ENCODE data around the gene SH3RF1.
"Not testable (repeated sequence)": the region's sequence is repeated elsewhere in the genome, so short reads cannot be mapped to it uniquely, and the experiment has no call there.

Gene SH3RF1

GRCh38 chr4:169197206-169197605 is 73.5 kb downstream of the SH3RF1 start:
- DNase-seq = not testable (repeated sequence)

DNA sequence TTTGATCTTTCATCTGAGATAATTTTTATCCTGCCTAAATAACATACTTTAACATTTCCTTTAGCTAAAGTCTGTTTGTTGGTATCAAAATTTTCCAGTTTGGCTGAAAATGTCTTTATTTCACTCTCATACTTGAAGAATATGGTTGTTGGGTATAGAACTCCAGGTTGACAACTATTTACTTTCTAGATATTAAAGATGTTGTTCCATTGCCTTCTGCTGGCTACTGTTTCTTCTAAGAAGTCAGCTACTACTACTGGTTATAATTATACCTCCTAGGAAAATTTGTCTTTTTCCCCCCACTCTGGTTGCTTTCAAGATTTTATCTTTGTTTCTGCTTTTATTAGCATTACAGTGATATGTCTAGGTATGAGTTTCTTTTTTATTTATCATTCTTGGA is 75.7 kb downstream of the SH3RF1 start:
- no peak for DNase-seq

DNA sequence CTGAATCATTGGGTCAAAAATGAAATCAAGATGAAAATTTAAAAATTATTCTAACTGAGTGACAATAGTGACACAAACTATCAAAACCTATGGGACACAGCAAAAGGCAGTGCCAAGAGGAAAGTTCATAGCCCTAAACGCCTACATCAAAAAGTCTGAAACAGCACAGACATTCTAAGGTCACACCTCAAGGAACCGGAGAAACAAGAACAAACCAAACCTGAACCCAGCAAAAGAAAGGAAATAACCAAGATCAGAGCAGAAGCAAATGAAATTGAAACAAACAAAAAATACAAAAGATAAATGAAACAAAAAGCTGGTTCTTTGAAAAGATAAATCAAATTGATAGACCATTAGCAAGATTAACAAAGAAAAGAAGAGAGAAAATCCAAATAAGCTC is 80.8 kb downstream of the SH3RF1 start:
- DNase-seq = not testable (repeated sequence)

- no peak for DNase-seq
Measured at GRCh38 chr4:169189372-169189771, 81.4 kb downstream of the SH3RF1 start.

DNA sequence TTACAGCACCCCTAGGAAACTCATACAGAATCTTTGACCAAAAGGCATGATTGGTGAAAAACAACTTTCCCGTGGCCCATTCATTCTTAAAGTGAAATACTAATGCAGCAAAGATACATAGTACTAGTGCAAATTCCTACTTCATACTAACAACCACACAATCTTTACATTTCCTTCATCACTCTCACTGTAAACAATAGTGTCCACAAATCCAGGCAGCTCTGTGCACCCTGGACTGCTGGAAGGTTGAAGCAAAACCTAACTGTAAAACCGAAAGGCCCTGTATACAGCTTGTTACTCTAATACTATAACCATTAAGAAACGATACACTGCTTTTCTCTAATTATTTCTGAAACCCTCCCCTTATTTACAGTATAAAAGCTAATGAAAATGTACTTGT is 82.6 kb downstream of the SH3RF1 start:
- no peak for DNase-seq

DNA sequence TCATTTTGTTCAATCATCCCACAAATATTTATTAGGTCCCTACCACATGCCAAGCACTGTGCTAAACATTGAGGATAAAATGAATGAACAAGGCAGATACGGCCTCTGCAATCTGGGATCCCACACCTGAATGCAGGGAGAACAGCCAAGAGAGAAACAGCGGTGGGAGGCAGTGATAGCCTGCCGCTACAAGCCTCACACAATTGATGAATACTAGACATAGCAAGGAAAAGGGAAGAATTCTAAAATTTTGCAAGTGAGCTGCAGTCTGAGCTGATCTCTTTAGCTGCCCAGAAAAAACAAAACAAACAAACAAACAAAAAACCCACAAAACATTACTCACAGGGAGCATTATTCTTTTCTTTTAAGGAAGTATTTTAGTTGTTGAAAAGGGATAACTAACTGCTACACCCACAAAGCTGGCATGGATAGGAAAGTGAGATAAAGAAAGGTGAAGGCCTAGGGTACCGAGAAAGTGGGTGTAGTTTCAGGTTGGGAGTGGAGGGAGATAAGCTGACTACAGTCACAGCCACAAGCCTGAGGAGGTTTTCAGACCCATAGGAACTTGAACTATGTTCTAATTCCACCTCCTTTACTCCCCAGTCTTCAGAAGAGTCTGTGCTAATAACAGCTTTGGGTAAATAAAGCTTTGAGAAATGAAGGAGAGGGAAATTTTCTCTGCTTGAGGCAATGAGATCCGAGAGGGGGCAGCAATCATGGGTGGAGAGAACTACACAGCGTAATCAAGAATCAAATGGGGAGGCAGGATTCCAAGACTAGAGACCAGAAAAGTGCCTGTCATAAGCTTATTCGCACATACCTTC is 85.4 kb downstream of the SH3RF1 start:
- no peak for DNase-seq

DNA sequence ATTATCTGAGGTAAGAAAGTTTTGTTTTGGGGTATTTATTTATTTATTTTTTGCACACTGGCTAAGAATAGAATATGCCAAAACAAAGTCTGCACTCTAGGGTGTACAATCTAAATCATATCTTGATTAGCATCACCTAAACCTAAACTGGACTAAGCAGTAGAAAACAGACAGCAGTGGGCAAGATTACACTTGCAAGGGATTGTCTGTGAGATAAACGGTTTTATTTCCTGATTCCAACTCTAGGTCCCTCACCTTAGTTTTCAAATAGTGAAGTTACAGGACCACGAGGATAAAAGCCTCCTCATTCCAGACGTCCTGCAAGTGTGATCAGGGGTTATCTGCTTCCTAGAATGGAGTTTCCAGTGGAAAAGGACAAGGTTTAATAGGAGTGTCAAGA is 86.1 kb downstream of the SH3RF1 start:
- no peak for DNase-seq

GRCh38 chr4:169184236-169184635 is 86.5 kb downstream of the SH3RF1 start:
- no peak for DNase-seq

DNA sequence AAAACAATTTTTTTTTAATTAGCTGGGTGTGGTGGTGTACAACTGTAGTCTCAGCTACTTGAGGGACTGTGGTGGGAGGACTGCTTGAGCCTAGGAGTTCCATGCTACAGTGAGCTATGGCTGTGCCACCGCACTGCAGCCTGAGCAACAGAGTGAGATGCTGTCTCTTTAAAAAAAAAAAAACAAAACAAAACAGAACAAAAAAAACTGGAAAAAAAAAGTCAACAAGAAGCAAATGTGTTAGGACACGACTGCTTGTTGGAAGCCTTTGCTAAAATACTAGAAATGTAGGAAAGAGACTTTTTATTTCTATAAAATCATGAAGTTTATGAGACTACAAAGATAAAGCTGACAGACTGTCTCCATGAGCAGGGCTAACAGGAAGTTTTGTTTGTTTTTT is 87.2 kb downstream of the SH3RF1 start:
- DNase-seq = no peak

DNA sequence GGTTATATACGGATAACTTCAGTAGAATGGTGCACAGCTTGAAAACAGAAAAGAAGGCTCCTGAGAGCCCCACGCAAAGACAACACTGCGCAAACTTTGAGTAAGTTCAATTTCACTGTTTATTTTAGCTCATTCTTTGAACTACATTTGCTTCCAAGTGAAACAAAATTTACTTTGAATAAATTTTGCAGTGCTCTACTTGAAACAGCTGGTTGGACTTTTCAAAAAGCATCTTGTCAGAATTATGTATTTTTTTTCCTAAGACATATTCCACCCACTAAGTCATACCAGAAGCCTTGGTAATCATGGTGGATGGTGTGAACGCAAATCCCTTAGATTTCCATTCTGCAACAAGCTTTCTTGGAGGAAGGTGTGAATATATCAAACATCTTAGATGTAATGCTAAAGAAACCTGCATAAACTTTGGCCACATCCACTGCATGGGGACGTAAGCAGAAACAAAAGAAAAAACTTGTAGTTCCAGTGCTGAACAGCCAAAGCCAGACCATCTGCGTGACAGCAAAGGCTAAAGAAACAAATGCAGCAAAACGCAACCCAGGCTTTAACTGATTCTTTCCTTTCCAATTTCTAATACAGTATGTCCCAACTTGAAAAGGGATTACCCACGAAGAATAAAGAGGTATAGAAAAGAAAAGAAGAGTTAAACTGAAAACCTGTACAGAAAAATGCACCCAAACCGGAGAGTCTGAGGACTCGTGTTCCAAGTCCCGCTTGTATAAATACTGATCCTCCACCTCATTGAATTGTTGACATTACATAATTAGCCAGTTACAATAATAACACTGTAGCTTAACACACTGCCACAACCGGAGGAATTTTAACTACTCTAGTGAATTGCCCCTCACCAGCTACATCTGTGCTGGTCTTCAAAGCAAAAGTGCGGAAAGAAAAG is 90.9 kb downstream of the SH3RF1 start:
- DNase-seq = no peak

DNA sequence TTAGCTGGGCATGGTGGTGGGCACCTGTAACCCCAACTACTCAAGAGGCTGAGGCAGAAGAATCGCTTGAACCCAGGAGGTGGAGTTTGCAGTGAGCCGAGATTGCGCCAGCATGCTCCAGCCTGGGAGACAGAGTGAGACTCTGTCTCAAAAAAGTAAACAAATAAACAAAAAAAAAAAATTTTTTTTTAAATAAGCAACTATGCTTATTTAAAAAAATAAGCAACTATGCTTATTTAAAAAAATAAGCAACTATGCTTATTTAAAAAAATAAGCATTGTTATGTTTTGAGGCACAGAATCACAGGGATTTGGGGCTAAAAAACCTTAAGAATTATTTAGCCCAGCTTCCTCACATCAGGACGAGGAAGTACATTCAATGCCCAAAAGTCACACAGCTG is 92.7 kb downstream of the SH3RF1 start:
- DNase-seq = not testable (repeated sequence)

DNA sequence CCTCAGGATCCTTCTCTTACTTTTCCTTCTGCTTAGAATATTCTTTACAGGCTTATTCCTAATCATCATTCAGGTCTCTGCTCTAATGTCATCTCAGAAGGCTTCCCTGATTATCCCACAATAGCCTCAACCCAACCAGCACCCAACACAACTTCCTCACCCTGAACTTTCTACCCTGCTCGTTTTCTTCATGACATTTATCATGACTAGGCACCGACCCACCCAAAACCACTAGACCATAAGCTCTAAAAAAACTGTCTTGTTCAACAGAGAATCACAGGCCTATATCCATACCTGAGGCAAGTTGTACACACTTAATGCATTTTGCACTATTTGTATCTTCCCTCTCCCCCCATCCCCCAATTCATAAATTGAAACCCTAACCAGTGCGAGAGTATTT is 95.3 kb downstream of the SH3RF1 start:
- DNase-seq = no peak

DNA sequence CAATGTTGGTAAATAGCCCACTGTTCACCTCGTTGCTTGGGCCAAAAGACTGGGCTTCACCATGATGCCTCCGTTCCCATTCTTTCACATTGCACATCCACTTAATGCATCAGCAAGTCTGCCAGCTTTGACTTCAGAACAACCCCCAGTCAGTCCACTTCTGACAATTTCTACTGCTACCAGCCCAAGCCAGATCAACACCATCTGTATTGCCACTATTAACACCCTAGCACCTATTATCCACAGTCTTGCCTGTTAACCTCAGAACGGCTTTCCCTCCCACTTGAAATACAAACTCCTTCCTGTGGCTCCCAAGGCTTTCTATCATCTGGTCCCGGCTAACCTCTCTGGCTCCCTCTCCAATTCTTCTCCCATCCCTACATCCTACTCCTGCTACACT is 95.7 kb downstream of the SH3RF1 start:
- no peak for DNase-seq

DNA sequence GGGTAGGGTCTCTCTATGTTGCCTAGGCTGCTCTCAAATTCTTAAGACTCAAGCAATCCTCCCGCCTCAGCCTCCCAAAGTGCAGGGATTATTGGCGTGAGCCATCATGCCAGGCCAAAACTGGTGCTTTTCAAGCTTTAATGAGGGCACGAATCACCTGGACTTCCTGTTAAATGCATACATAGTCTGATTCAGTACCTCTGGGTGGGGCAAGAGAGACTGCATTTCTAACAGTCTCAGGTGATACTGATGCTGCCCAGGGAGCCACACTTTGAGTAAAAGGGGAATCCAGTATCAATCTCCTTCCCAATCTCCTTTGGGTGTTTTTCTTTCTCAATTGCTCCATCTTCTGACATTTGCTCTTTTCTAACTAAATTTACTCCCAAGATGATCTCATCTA is 96.5 kb downstream of the SH3RF1 start:
- DNase-seq = no peak

- DNase-seq = no peak
Measured at GRCh38 chr4:169167957-169168858, 102.5 kb downstream of the SH3RF1 start.

- no peak for DNase-seq
Measured at GRCh38 chr4:169164669-169165415, 105.9 kb downstream of the SH3RF1 start.

DNA sequence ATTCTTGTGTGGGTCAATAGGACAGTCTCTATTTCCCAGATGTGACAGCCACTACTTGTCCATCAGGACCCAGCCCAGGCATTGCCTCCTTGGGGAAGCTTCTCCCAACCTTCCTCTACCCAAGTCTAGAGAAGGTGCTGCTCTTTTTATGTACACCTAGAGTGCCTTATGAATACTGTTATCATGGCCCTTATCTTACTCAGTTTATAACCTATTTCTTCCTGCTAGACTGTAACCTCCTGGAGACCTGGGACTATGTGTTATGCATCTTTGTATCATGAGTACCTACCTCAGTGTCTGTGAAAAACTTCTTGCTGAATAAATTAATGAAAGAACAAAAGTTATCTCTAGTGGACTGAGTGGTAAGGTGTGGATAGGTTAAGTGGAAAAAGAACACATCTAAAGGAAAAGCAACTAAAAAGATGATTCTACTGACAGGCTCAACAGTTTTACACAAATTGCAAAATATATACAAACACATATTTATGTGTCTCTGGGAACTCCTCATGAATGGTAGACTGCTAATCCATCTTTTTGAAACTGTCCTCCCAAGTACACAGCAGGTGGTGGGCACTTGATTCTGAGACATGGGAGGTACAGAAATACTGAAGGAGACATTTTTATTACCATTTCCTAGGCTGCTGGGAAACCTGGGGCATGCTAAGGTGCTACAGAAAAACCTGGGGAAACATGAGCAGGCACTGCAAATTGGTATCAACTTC is 106.6 kb downstream of the SH3RF1 start:
- no peak for DNase-seq

DNA sequence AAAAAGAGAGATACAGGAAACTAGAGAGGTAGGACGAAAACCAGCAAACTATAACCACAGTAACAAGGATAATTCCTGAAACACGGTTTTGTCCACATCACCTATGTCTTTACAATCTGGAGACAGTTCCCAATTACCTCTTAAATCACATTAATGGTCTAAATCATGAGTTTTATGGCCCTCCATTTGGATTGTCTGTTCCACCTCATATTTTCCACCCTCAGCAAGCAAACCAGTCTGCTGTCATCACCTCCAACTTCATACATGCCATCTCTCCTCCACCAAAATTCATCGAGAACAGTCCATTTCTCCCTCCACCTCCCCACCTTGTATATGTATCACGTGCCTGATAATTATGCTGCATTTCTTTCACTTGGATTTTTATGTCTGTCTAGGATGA is 107.3 kb downstream of the SH3RF1 start:
- DNase-seq = no peak

GRCh38 chr4:169160825-169161224 is 109.9 kb downstream of the SH3RF1 start:
- no peak for DNase-seq

- DNase-seq = no peak
Measured at GRCh38 chr4:169159624-169160171, 111.1 kb downstream of the SH3RF1 start.

DNA sequence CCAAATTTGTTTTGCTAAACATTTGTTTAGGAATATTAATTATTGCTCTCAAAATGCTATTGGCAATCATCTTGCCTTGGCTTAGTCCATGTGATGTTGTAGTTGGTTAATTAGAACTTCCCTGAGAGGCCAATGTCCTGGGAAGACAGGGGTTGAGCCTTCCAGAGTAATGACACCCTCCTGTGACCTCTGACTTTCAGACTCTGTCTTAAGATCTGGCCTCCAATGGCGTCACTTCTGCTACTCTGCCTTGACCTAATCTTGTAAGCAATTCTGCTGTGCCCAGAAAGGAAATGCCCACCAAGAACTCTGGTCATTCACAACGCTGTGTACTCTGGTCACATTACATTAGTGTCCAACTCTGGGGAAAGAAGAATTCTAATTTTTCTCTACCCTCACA is 111.9 kb downstream of the SH3RF1 start:
- DNase-seq = no peak

Data from stimulated activated naive CD4-positive, alpha-beta T cell (primary cell).